Activated T-helper 1 cell treated with anti-CD3 and anti-CD28 coated beads, Interleukin-2, amount 50 U/mL, for 16 hours (primary cell): ENCODE measurements around the gene FGF1.

Source experiments
- DNase-seq, 2 donors: peaks; one replicate each; pipeline ENCODE4 v3.0.0-alpha.2; 2020; ENCODE audit warnings: low read depth in 1 of 2, low spot score in 1 of 2

Gene FGF1

DNA sequence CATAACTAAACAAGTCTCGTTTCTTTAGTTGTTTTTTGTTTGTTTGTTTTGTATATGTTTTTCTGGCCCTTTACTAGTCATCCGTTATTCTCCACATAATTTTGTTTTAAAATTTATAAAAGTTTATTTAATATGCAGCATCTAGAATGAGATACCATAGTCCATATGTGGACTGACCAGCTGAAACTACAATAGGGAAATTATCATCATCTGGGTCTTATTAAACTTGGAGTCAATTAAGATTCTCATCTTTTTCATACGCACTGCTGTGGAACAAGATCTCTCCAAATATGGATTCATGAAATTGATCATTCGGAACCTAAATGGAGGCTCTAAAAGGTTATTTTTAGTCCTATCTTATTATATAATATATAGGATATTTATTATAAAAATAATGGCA lies 99.3 kb downstream of the FGF1 start:
- no peak for DNase-seq

DNA sequence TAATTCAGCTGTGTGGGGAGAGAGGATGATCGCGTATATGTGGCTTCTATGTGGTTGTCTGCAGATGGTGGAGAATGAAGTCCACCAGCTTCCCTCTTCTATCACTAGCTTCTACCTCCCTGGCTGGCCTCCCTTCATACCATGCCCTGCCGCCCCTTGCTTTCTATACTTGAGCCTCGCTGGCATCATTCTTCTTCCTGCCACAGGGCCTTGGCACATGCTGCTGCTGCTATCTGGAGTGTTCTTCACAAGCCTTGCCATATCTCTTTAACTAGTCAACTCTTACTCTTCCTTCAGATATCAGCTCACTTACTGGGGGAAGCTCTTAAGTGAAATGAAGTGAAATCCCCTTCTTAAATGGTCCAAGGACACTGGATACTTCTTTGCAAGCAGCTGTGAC lies 100.4 kb downstream of the FGF1 start:
- DNase-seq = no peak

DNA sequence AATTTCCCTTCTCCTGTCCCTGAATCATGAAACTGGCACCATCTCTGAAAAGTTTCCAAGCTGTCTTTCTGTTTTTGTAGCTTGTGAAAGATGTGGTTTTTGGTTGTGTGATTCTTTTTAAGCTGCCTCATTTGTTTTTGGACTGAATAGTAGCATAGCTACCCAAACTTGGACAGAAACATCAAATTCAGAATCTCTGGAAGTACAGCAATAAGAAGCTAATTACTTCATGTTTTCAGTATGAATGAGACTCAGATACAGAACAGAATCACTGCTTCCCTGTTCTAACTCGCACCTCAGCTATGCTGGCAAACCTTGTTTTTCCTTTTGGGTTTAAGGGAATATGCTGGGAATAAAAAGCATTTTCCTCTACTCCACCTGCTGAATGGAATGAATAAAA lies 101.0 kb downstream of the FGF1 start:
- DNase-seq = no peak

DNA sequence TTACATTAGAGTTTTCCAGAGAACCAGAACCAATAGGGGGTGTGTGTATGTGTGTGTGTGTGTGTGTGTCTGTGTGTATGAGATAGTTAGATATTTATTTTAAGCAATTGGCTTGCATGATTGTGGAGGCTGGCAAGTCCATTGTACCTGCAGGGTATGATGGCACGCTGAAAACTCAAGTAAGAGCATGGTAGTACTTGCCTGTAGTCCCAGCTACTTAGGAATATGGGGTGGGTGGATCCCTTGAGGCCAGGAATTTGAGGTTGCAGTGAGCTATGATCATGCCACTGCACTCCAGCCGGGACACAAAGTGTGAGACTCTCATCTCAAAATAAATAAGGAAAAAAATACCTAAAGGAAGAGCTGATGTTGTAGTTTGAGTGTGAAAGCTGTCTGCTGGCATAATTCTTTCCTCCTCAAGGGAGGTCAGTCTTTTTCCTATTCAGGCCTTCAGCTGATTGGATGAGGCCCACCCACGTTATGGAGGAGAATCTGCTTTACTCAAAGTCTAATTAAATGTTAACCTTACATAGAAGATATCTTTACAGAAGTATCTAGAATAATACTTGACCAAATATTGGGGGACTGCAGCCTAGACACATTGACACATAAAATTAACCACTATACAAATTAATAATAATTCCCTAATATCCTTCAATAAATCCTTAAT lies 107.6 kb downstream of the FGF1 start:
- DNase-seq = no peak

DNA sequence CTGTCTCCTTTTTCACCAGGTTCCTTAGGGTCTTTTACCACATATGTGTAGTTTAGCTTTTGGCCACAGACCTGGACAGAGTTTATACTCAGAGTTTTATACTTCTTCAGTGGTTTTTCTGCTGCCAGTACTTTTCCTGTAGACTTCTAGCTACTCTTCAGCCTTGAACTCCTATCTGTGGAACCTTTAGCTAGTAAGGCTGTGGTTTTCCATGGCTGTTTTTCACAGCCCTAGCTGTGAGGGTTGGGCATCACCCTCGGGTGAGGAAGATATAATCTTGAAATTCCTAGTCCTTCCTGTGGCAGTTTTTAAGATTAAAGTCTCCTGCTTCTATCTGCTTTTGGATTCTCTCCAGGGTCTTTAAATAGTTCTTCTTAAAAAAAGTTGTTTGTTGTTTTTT lies 109.1 kb downstream of the FGF1 start:
- DNase-seq = no peak

DNA sequence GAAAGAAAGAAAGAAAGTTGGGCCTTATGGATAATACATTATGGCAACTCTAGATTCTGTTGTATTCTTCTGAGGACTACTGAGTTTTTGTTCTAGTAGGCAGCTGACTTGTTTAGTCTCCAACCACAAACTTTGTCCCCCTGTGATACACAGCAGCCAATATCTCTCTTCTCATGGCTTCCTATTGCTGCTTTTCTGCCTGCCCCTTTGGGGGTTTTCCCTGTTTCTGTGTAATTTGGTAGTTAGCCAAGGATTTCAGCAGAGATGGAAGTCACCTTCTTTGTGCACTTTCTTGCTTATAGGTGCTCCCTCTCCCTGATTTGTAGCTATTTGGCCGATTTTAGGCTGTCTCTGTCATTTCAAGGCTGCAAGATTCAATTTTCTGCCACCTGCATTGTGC lies 109.6 kb downstream of the FGF1 start:
- no peak for DNase-seq

DNA sequence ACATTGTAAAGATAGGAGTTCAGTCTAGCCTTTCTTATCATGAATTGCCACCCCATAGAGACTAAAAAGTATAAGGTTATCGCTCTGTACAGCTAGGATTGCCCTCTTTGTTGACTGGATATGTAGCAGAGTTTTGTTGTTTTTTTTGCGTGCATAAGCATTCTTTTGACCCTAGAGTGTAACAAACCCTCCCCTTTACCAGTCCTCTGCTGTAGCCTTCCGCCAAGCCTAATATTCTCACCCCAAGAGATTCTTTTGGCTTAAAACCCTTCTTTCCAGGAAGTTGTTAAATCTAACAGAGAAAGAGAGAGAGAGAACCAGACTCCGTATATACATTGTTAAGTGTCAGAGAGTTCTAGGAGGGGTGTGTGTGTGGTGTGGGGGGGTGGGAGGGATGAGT lies 113.9 kb downstream of the FGF1 start:
- DNase-seq = no peak

DNA sequence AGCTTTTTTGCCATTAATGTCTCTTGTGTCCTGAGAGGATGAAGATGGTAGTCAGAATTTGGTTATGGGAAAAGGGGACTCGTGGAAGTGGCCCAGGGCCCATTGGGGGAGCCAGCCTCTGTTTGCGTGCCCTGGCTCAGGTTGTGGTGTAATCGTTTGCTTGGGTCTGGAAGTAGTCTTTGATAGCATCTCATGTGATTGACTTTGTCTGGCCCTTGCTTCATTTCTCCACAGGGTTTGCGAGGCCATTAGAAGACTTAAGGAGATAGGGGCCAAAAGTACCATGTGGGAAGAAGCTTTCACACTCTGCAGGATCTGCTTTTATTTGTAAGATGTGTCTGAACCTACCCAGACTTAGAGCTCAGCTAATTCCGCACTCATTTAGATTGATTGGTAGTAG lies 114.5 kb downstream of the FGF1 start:
- no peak for DNase-seq

DNA sequence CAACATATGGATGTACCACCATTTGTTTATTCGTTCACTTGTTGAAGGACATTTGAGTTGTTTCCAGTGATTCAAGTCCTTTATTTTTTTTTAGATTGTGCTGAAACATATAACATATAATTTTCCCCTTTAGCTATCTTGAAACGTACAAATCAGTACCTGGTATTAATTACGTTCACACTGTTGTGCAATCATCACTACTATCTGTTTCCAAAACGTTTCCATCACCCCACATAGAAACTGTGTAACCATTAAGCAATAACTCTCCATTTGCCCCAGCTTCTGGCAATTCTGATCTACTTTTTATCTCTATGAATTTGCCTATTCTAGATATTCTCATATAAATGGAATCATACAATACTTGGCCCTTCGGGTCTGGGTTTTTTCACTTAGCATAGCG lies 116.0 kb downstream of the FGF1 start:
- no peak for DNase-seq

DNA sequence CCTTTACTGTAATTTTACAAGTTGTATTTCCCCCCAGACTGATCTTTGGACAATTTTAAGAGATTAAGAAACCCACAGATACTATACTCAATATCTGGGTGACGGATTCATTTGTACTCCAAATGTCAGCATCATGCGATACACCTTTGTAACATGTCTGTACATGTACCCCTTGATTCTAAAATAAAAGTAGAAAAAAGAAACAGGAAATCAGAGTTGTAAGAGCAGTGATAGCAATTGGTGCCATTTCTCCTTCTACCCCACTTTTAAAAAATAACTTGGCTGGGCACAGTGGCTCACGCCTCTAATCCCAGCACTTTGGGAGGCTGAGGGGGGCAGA lies 116.9 kb downstream of the FGF1 start:
- DNase-seq = no peak

DNA sequence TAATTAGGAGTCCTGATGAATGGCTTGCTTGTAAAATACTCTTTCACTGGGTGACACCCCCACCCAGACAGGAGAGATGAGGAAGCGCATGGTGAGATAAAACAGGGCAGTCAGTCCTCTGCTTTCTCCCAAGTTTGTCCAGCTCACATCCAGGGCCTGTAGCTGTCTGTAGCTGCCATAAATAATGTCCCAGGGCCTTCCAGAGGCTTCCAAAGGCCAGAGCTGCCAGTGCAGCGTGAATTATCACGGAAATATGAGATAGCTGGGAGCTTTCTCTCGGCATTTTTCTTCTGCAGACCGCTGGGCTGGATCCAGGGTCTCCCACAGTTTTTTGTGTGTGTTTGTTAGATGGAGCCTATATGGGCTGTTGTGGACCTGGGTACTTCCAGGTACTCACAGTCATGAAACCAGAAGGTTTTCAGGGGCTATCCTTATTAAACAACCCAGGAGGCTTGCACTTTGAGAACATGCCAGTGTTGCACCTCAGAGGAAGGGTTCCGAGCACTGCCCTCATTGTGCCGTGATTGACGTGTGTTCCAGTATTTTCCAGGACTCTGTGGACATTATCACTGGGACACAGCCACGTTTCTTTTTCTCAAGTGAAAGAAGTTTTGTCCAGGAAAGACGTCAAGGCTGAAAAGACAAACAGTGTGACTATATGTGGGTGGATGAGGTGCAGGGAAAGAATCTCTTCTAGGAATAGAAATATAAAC lies 117.5 kb downstream of the FGF1 start:
- DNase-seq = no peak

DNA sequence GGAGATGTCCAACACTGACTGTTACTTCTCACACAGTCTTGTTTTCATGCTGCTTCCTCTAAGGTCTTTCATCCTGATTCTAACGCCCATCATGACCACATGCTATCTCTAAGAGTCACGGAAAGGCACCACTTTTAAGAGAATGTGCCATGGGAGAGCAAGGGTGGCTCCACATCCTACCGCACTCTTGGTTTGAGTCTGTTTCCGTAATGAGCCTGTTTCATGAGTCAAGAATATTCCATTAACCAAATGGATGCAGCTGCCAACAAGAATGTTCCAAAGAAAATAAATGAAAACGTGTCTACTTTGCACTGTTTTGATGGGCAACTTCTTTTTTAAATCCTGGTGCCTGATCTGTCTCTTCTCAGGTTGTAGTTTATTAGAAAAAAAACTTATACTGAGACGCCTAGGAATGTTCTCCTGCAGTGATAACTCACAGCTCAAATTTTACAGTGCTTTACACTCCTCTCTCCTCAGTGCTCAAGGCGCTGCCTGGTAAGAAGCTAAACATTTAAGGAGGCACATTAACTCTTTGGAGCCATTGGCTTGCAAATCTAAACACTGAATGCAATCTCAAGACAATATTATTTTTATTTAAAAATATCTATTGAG lies 124.3 kb downstream of the FGF1 start:
- DNase-seq = no peak

DNA sequence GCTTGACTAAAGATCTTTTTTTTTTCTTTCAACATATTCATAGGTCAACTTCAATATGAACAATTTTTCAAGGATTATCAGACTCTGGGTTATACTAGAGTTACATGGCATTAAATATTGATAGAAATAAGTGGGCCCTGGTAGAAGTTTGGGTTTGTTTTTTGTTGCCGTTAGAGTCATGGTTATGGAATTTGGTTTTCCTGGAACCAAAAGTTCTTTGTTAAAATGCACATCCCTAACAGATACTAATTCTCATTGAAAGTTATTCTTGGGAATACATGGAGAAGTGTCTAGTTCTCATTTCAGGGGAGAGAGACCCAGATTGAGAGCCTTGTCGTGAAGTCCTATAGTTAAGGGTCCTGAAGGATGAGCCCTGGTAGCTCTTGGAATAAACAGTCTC lies 124.9 kb downstream of the FGF1 start:
- no peak for DNase-seq

DNA sequence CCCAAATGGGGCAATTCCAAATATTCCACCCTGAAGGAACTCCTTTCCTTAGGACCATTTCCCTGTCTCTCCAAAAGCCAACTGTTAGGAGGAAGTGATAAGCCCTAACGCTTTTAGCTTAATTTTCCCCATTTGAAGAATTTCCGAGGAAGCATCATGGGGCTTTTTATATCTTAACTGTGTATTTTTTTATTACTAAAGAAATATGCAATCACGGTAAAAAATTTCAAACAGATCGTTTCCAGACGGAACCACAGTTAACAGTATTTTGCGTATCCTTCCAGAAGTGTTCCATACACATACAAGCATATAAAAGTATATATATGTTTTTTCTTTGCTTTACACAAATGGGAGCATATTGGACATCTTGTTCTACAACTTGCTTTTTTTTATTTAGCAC lies 133.8 kb downstream of the FGF1 start:
- no peak for DNase-seq

DNA sequence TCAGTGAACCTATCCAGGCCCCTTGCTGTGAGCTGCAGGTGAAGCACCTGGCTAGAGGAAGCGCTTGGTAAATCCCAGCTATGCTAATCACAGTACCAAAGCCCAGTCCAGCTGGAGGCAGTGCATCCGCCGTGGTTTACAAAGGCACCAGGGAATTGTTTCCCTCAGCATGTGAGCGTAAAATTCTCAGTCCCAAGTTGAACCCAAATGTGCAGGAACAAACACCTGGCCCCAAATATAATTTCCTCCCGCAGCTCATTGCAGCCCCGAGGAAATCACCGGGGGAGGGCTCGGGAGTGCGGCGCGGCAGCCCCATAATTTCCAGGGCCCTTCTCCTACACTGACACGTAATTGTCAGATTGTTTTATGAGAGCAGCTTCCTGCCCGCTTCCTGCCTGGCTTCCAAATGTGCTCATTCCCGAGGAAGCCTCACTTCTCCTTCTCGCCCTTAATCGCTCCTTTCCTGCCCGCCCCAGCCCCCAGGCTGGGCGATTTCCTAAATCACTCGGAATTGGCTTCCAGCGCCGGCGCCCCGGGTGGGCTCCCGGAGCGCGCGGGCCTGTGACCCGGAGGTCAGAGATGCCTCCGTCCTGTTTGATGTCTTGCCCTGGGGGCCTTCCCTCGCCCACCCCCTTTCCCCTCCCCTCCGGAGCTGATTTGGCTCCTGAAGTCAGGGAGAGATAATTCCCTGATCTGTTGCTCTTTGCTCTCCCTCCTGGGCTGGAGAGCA lies 134.4 kb downstream of the FGF1 start:
- no peak for DNase-seq

DNA sequence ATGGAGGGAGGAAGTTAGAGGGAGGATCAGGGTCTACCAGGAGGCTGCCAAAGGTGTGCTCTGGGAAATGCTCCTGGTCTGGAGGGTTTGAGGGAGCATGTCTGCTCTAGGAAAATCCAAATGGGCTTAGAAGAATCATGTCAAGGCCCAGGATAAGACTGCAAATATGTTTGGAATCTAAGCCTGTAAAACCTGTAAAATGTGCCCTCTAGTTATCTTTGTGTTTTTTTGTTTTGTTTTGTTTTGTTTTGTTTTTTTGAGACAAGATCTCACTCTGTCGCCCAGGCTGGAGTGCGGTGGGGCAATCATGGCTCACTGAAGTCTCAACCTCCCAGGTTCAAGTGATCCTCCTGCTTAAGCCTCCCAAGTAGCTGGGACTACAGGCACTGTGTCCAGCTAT lies 135.4 kb downstream of the FGF1 start:
- no peak for DNase-seq

DNA sequence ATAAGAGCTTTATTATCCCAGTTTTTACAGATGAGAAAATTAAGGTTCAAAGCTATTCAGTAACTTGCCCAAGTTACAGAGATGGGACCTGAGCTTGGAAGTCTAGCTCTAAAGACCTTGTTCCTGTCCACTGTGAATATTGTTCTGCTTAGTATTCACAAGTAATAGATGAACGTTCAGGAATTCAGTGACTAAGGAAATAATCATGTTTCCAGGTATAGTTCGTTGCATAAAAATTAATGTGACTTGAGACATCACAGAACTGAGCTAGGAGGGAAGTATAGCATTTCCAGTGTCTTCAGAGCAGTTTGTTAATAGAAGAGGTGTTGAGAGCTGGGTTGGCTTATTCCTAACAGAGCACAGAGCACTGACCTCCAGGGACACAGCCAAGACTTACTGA lies 136.1 kb downstream of the FGF1 start:
- DNase-seq = no peak

DNA sequence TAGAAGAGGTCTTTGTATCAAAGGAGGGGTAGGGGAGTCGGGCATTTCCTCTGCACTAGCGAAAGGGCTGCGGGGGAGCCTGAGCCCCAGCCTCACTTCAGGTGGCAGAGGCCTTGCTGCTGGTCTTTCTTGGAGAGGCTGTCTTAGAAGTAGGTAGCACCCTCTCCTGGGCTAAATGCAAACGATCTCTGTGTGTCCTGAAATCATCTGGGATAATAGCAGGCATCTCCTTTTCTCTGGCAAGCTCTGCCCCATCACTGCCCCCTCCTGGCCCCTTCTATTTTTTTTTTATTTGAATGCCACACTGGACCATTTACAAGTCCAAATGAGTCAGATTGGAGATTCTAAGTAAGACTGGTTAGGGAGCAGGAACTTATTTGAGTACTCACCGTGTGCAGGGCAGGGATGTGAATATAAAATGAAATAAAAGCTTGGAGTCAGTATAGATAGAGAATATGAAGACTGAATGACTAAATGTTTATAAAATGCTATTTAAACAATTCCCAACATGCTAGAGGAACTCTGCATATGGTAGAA lies 137.1 kb downstream of the FGF1 start:
- DNase-seq = no peak

DNA sequence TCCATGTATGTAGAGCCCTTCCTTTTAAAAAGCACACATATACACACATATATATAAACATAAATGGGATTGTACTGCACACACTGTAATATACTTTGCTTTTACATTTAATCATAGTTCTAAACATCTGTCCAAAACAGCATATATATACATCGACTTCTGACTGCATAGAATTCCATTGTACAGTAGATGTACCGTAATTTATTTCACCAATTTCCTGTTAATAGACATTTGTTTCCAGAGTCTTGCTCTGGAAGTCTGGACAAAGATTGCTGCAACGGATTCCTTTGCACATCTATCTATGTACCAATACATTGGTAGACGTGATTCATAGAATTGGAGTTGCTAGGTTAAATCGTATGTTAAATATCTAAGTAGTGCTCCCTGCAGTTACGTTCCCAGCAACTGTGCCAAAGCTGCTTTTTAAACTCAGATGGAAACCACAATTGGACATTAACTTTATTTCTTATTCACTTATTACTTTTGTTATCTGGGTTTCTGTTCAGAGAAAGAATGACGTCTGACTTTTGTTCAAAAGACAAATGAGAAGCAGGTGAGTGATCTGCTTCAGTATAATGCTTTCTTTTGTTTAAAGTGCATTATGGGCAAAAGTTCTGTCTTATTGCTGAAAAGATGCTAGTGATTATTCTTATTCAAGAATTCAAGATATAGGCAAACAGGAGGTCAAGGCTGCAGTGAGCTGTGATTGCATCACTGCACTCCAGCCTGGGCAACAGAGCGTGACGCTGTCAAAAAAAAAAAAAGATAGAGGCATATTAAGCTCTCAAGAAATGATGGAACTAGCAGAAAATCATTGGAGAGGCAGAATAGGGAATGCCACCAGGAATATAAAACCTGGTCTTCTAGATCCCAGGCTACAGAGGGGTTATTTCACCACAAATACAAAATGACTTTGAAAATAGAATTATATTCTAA lies 138.2 kb downstream of the FGF1 start:
- DNase-seq = no peak

DNA sequence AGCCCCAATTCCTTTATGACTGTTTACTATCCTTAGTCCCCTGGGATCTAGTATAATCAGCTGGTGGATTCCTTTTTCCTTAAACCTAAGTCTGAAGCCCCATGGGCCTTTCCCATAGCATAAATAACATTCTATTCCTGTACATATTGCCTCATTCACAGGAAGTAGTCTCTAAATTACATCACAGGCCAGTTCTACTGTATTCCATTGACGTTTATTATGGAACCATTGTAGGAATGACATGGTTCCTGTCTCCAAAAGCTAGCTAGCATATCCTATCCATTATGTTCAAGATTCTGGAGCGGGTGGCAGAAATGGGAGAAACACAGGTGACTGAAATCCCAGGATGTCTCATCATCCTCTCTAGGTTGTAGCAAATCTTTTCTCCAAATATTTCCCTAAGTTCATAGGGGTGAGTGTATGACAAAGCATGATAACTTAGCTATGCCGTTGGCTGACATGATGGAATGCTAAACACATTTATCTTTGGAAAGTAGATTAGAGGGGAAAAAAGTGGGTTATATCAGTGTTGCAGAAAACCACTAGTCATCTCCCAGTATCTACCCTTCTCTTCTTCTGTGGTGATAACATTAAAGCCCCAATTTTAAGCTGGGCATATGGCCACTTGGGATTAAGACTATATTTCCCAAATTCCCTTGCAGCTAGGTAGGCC lies 140.1 kb downstream of the FGF1 start:
- DNase-seq = no peak
